Measurements from ENCODE around the gene CATSPERD. TPM values are rescaled to one million over a fixed set of nuclear protein-coding genes. Genes with fewer than 3 reads are reported as not detected.
"Not testable (repeated sequence)": the region's sequence is repeated elsewhere in the genome, so short reads cannot be mapped to it uniquely, and the experiment has no call there.

Gene CATSPERD
- total RNA-seq, 1 experiment from 2014 or later, result not detected

DNA sequence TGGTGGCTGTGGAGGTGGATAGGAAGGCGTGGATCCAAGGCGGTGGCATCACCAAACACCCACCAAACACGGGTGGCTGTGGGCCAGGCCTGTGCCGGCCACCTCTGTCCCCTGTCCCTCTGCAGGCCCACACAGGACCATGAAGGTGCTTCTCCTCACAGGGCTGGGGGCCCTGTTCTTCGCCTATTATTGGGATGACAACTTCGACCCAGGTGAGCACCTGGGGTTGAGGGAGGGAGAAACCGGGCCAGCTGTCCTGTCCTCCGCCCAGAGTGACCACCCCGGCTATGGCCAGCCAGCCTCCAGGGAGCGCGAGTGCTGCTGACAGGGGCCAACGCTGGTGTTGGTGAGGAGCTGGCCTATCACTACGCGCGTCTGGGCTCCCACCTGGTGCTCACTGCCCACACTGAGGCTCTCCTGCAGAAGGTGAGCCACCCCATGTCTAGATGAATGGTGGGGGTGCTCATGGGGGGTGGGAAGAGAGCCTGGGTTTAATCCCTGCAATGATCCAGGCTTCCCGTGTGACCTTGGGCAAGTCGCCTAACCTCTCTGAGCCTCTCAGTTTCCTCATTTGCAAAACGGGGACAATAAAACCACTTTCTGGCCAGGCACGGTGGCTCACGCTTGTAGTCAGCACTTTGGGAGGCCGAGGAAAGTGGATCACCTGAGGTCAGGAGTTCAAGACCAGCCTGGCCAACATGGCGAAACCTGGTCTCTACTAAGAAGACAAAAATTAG lies 35.6 kb upstream of the CATSPERD start:
- no peak for DNase-seq (ENCODE audit: low spot score)

DNA sequence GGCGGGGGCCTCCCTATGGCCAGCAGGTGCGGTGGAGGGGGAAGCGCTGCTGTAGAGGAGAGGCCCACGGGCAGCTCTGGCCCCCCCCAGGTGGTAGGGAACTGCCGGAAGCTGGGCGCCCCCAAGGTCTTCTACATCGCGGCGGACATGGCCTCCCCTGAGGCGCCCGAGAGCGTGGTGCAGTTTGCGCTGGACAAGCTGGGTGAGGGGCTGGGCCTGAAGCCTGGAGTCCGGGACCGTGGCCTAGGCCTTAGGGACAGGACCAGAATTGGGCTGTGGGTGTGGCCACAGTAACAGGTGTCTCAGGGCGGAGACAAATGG lies 34.2 kb upstream of the CATSPERD start:
- no peak for DNase-seq (ENCODE audit: low spot score)

DNA sequence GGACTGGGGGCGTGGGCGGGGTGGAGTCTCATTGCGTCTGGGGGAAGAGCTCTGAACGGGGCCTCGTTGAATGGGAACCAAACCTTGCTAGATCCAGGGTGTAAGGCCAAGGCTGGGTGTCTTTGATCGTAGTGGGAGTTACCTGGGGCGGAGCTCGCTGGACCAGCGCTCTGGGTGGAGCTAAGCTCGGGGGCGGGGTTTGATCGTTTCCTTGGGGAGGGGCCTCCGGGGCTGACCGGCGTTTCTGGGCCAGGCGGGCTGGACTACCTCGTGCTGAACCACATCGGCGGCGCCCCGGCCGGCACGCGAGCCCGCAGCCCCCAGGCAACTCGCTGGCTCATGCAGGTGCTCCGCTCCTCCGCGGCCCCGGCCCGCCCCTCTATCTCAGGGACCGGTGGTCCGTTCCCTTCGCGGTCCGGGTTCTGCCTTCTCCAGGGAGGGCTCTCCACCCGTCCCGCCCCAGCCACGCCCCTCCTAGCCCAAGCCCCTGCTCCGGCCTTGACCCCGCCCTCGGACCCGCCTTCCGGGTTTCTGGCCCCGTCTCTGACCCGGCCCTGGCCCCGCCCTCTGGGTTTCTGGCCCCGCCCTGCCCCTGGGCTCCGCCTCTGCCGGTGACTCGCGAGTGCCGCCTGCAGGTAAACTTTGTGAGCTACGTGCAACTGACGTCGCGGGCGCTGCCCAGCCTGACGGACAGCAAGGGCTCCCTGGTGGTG lies 33.6 kb upstream of the CATSPERD start:
- DNase-seq (ENCODE audit: low spot score), result peak; percentile 75

DNA sequence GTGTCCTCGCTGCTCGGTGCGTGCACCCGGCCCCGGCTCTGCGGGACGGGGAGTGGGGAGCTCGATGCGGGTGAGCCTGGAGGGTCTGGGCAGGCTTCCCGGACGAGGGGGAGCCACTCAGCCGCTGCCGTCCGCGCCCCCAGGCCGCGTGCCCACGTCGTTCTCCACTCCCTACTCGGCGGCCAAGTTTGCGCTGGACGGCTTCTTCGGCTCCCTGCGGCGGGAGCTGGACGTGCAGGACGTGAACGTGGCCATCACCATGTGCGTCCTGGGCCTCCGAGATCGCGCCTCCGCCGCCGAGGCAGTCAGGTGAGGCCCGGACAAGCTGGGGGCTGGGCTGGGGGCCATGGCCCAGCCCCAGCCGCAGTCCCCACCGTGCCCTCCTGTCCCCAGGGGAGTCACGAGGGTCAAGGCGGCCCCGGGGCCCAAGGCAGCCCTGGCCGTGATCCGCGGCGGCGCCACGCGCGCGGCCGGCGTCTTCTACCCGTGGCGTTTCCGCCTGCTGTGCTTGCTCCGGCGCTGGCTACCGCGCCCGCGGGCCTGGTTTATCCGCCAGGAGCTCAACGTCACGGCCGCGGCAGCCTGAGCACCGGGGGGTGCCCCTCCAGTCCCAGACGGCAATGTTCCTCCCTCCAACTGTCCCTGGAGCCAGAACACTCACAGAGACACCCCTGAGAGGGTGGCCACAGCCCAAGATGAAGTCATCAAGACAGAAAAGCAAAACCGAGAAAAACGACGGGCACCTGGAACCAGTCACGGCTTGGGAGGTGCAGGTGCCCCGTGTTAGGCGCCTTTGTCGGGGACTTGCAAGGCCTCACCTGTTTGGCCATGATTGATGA lies 32.9 kb upstream of the CATSPERD start:
- no peak for DNase-seq (ENCODE audit: low spot score)

DNA sequence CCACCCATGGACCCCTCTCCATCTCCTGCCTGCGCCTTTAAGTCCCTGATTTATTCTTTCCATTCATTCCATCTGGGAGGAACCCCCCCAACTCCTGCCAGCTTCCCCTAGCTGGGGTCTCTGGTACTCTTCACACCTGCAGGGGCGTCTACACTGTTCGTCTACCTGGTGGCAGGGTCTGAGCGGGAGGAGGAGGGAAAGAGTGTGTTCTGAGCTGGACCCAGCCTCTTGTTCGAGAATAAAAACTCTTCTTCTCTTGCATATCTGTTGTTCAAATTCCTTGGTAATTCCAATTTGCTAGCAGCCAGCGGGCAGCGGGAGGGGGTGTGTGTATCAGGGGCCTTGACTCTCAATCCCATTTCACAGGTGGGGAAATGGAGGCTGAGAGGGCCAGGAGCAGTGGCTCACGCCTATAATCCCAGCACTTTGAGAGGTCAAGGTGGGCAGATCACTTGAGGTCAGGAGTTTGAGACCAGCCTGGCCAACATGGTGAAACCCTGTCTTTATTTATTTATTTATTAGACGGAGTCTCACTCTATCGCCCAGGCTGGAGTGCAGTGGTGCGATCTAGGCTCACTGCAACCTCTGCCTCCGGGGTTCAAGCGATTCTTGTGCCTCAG lies 32.1 kb upstream of the CATSPERD start:
- DNase-seq (ENCODE audit: low spot score), result not testable (repeated sequence)

DNA sequence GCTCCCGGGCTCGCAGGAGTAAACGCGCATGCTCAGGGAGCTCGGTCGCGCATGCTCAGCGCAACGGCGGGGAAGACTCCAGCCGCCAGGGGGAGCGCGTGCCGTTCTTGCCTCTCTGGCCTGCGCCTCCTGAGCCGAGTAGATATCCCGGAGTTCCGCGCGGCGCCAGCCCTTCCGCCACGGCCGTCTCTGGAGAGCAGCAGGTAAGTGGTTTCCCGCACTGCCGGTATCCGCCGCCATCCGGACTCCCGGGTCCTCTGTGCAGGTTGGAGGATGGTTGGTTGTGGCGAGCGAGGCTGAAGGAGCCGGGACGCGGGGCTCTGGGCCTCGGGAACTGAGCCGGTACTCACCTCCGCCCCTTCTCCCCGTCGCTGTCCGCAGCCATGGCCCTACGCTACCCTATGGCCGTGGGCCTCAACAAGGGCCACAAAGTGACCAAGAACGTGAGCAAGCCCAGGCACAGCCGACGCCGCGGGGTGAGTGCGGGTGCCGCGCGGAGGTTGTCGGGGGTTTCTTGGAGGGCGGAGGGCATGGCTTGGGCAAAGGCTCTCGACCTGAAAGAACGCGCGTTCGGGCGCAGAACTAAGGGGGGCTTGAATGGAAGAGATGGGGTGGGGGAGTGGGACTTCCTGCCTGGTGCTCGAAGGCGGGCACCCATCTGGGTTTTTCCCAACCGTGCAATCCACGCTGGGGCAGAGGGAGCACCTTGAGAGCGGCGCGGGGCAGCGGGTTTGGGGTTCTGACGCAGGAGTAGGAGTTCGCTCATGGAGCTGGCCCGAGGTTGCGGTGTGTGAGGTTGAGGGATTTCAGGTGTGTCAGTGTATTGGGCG lies 30.1 kb upstream of the CATSPERD start, which contains the start of gene RPL36:
Gene RPL36, plus strand, starts transcription at position 171 of the 830 bp plus-strand sequence. Its CDS starts 213 bp downstream, at position 384.
- DNase-seq (ENCODE audit: low spot score), result peak; percentile 96

DNA sequence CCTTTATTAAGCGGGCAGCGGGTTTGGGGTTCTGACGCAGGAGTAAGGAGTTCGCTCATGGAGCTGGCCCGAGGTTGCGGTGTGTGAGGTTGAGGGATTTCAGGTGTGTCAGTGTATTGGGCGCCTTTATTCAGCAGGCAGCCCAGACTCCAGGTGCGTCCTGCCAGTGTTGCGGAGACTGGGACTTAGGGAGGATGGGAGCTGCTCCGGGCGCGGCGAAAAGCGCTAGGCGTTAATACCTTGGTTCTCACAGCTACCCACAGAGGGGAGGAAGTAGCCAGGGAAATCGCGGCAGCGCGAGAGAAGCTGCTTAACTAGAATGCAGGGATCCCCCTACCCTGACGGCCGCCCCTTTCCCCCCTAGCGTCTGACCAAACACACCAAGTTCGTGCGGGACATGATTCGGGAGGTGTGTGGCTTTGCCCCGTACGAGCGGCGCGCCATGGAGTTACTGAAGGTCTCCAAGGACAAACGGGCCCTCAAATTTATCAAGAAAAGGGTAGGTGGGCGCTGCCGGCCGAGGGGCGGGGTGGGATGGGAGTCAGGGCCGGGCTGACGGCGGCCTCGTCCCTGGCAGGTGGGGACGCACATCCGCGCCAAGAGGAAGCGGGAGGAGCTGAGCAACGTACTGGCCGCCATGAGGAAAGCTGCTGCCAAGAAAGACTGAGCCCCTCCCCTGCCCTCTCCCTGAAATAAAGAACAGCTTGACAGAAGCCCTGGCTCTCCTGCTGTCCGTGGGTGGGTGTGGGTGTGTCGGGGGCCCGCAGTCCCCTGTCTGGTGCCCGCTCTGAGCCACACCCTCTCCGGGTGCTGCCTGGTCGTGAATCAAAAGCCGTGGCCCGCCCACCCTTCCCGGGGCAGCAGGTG lies 29.2 kb upstream of the CATSPERD start:
- DNase-seq (ENCODE audit: low spot score), result peak; percentile 63

DNA sequence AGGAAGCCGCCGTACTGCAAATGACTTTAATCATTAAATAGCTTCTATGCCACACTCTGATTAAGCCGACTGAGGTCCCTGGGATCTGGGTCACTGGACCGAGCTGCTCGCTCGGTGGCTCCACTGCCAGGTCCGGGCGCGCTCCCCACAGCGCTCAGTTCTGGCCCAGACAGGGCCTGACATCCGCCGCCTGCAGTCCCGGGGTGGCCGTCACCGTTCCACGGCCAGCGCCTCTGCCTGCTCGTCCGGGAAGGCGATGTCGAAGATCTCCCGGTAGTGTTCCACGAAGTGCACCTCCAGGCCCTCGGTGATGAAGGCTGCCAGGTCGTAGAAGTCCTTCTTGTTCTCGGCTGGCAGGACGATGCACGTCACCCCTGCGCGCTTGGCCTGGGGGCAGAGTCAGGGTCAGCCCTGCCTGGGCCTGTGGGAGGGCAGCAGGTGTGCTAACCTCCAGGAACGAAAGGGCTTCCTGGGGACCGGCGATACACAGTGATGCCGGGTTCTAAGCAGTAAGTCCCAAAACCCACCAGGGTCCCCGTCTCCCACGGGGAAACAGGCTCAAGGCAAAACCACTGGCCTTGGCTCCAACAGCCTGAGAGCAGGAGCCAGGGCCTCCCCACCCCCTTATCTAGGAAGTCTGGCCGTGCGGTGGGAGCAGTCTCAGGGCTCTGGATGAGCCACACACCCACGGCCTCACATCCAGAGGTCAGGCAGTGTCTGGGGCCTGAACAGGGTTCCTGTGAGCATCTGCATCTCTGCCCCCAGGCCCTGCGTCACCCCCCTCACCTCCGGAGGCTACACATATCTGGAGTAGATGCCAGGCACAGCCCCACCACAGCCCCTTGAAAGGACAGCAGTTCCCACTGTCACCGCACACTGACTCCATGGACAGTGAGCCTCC lies 28.4 kb upstream of the CATSPERD start:
- no peak for DNase-seq (ENCODE audit: low spot score)

DNA sequence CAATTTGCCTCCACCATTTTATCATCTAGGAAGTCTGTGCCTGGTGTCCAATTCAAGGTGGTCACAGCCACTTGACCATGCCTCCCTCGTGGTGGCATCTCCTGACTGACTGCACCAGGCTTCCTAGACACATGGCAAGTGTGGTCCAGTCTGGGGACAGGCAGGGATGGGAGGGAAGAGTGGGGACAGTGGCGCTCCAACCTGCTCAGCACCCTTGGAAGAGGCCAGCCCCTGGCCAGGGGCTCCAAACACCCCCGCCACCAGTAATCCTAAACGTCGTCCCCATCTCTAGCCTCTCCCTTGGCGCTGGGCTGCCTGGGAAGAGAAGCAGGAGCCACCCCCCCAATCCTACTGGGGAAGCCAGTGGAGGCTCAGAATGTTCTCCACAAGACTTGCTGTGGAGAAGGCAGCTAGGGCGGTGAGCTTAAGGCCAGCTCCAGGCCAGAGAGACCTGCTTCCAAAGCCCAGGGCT lies 27.7 kb upstream of the CATSPERD start:
- no peak for DNase-seq (ENCODE audit: low spot score)

DNA sequence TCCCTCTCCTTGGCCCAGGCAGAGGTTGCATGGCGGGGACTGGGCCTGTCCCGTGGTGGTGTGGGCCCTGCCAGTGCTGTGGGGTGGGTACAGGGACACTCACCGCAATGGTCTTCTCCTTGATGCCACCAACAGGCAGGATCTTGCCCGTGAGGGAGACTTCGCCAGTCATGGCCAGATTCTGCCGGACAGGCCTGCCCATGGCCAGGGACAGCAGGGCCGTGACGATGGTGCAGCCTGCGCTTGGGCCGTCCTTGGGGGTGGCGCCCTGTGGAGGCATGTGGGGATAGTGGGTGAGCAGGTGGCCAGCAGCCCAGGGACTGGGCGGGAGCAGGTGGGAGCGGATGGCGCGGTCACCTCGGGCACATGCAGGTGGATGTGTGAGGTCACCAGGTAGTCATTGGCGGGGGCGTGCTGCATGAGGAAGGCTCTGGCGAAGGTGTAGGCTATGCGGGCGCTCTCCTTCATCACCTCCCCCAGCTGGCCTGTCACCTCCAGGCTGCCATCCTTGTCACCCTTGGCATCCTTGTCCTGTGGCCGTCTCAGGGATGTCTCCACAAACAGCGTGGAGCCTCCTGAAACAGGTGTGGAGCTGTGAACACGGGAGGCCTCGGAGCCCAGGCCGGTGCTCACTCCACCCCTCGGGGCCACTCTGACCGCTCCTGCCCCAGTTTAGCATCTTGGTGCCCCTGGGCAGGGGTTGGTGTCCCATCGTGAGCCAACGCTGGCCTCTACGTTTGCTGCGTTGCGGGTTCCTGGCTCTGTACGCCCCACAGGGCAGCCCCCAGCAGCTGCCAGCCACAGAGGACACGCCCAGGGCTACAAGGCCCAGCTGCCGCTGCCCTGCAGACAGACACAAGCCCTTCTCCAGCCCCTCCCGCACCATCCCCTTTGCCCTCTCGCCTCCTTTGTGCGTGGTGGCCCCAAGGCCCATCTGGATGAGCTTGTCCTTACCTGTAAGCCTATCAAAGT lies 27.0 kb upstream of the CATSPERD start:
- DNase-seq (ENCODE audit: low spot score), result no peak

DNA sequence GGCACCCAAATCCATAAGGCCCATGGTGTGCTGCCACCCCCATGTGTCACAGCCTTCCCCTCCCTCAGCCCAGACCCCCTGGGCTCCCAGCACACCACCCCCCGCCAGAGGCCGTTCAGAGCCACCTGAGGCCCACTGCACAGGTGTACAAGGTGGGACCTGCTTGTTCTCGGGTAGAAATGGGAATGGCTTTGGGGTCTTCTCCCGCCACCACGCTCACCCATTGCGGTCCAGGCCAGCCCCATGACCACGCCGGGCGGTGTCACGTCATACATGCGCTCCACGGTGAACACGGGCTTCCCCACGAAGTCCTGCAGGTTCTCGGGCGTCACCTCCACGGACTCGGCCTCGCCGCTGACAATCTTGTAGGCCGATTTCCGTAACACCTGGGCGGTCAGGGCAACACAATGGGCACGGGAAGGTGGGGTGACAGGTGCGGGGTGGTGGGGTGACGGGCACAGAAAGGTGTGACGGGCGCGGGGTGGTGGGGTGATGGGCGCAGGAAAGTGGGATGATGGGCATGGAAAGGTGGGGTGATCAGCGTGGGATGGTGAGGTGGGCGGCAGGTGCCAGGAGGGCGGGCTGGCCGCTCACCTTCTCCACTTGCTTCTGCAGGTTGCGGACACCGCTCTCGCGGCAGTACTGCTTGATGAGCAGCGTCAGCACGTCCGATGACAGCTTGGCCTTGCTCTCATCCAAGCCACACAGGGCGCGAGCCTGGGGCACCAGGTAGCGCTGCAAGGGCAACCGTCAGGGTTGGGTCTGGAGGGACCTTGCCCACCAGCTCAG lies 26.1 kb upstream of the CATSPERD start:
- no peak for DNase-seq (ENCODE audit: low spot score)

DNA sequence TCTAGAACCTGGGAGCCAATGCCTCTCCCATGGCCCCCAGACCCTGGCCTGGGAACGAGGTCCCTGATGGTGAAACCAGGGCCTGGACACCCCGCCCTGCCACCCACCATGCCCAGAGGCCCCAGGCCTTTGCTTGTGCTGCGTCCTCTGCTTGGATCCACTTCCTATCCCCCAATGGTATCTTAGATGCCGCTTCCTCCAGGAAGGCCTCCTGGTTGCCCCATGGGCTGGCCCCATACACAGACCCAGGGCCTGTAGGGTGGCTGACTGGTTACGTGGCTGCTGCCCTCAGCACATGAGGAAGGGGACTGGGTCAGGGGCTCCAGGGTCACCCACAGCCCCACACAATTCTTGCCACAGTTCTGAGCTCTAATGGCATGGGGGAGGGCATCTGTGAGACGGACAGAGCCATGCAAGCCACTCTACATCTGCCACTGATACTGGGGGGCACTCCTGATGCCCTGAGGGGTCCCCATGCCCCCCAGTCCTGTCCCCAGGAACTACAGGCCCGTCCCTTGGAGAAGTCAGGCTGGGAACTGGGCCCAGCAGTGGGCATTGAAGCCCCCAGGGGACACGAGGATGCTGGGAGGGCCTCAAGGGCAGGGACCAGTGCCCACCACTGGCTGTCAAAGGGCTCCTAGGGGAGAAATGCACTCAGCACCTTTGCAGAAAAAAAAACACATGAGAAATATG lies 25.3 kb upstream of the CATSPERD start:
- DNase-seq (ENCODE audit: low spot score), result no peak

DNA sequence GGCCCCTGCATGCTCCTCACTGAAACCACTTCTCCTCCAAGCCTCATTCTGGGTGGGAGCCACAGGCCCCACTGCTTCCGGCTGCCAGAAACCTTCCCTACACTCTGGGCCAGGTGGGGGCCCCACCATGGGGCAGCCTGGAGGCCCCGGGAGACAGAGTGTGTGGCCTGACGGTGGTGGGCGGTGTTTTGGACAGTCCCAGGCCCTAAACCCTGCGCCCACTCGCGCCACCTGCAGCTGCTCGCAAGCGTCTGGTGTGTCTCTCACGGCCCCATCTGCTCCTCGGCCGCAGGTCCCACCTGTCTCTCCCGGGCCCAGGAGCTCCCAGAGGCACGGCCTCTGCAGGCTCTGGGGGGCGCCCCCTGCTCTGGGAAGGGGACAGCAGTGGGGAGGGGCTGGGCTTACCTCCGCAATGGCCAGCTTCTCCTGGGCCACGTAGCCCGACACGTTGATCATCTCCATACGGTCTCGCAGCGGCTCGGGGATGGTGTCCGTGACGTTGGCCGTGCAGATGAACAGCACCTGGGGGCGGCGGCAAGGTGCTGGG lies 24.7 kb upstream of the CATSPERD start:
- no peak for DNase-seq (ENCODE audit: low spot score)

DNA sequence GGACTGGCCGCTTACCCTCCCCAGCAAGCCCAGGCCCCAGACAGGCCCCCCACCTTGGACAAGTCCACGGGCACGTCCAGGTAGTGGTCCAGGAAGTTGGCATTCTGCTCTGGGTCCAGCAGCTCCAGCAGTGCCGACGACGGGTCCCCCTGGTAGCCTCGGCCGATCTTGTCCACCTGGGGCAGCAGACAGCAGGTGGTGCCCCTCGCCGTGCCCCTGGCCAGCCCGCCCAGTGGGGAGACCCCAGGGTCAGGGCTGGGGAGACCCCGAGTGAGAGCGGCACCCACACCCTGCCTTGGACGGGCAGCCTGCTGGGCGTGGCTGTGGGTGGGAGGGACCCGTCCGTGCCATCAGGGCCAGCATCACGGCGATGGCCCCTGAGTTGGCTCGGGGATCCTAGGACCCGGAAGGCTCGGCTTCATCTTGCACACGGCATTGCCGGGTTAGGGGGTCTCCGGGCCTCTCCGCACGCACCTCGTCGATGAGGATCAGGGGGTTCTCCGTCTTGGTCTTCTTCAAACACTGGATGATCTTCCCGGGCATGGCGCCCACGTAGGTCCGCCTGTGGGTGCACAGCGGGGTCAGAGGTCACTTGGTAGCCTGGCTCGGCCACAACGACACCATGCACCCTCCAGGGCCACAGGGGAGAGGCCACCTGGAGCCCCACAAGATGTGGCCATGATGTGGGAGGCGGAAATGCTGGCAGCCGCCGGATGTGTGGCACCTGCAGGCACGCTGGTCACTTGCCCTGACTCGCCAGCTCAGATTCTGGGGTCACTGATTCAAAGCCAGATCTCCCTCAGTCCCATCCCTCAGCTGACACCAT lies 24.0 kb upstream of the CATSPERD start:
- no peak for DNase-seq (ENCODE audit: low spot score)

All from A172 (cell line).